HG02973 (cell line): Measurements from ENCODE around the gene SYDE1.
A peak's percentile ranks its signal among the peaks of the same experiment; 100 is the strongest.

Source experiments
- ATAC-seq: cut with Tn5 transposase; IDR thresholded peaks from one replicate; pipeline ENCODE4 v1.9.1; 2021; ENCODE audit warnings: moderate library complexity; ENCODE audit not compliant: unreplicated experiment

Gene SYDE1

GRCh38 chr19:15124572-15125231 lies 17.5 kb downstream of the SYDE1 start:
- ATAC-seq: no peak

GRCh38 chr19:15125232-15126067 lies 18.2 kb downstream of the SYDE1 start:
- peak; percentile 79 for ATAC-seq

- no peak for ATAC-seq
Measured at GRCh38 chr19:15126131-15126910, 19.1 kb downstream of the SYDE1 start.

- ATAC-seq: no peak
Measured at GRCh38 chr19:15128162-15128770, 21.1 kb downstream of the SYDE1 start.

- no peak for ATAC-seq
Measured at GRCh38 chr19:15129856-15130585, 22.8 kb downstream of the SYDE1 start.

GRCh38 chr19:15136234-15136954 lies 29.2 kb downstream of the SYDE1 start:
- ATAC-seq: no peak

GRCh38 chr19:15137777-15138176 lies 30.6 kb downstream of the SYDE1 start:
- no peak for ATAC-seq

GRCh38 chr19:15138427-15138826 lies 31.2 kb downstream of the SYDE1 start:
- no peak for ATAC-seq

GRCh38 chr19:15141143-15141542 lies 33.9 kb downstream of the SYDE1 start:
- ATAC-seq: no peak

- no peak for ATAC-seq
Measured at GRCh38 chr19:15142313-15142712, 35.1 kb downstream of the SYDE1 start.

GRCh38 chr19:15144046-15144646 lies 36.9 kb downstream of the SYDE1 start:
- no peak for ATAC-seq

- ATAC-seq: no peak
Measured at GRCh38 chr19:15147090-15147489, 39.9 kb downstream of the SYDE1 start.

- no peak for ATAC-seq
Measured at GRCh38 chr19:15149737-15150136, 42.5 kb downstream of the SYDE1 start.

- ATAC-seq: no peak
Measured at GRCh38 chr19:15154002-15154612, 46.9 kb downstream of the SYDE1 start.

- no peak for ATAC-seq
Measured at GRCh38 chr19:15155296-15155695, 48.1 kb downstream of the SYDE1 start.

- no peak for ATAC-seq
Measured at GRCh38 chr19:15156391-15156790, 49.2 kb downstream of the SYDE1 start.

- ATAC-seq: no peak
Measured at GRCh38 chr19:15159251-15159650, 52.0 kb downstream of the SYDE1 start.

- no peak for ATAC-seq
Measured at GRCh38 chr19:15161028-15161984, 54.1 kb downstream of the SYDE1 start.
